Peyer's patch (tissue), 4 donors: ENCODE results near the gene ACSBG1. TPM values are rescaled to one million over a fixed set of nuclear protein-coding genes. Genes with fewer than 3 reads are reported as not detected.

Experiments
- DNase-seq, 3 donors: peaks; one replicate each; pipeline ENCODE4 v3.0.0-alpha.2; 2017 to 2019
- H3K27ac ChIP-seq, 4 donors: fragments of 200-600 bp; sonication (generic); one replicate each; pipeline ENCODE4 v1.5.1; 2016 to 2019
- H3K27me3 ChIP-seq, 2 donors: fragments of 200-600 bp; sonication (generic); one replicate each; pipeline ENCODE4 v1.5.1; 2019
- H3K36me3 ChIP-seq, 3 donors: fragments of 200-600 bp; sonication (generic); one replicate each; pipeline ENCODE4 v1.5.1; 2016 to 2019
- H3K4me1 ChIP-seq, 4 donors: fragments of 200-600 bp; sonication (generic); one replicate each; pipeline ENCODE4 v1.5.1; 2016 to 2019
- H3K4me3 ChIP-seq, 4 donors: fragments of 200-600 bp; sonication (generic); 1 replicate in 3 of 4; 2 replicates in 1 of 4; pipeline ENCODE4 v1.5.1; 2016 to 2019; ENCODE audit warnings: mild to moderate bottlenecking in 1 of 4
- H3K9me3 ChIP-seq, 4 donors: fragments of 200-600 bp; sonication (generic); one replicate each; pipeline ENCODE4 v1.5.1; 2016 to 2019; ENCODE audit warnings: mild to moderate bottlenecking in 1 of 4
- POLR2A ChIP-seq, 2 donors: fragments of 450-650 bp; IDR thresholded peaks; one replicate each; pipeline ENCODE4 v1.5.1; 2017; ENCODE audit warnings: antibody characterized with exemption in 2 of 2, mild to moderate bottlenecking in 2 of 2, moderate library complexity in 2 of 2
- total RNA-seq, 4 donors: library from RNA; depleted of rRNA; stranded (reverse); fragments of >200 nt; gene quantifications; one replicate each; pipeline ENCODE4 v1.1.0, GENCODE V29; 2016
- TF ChIP-seq, protein P1 (sequence below), 6 experiments: fragments of 450-650 bp in 4 of 6; fragments of 200-600 bp in 2 of 6; sonication (generic) in 1 of 6; IDR thresholded peaks; one replicate each; pipeline ENCODE4 v1.5.1; 2017 to 2019; ENCODE audit warnings: antibody characterized with exemption in 6 of 6, mild to moderate bottlenecking in 3 of 6, moderate library complexity in 1 of 6

Gene ACSBG1
- total RNA-seq, 4 donors from 2014 or later: not detected

DNA sequence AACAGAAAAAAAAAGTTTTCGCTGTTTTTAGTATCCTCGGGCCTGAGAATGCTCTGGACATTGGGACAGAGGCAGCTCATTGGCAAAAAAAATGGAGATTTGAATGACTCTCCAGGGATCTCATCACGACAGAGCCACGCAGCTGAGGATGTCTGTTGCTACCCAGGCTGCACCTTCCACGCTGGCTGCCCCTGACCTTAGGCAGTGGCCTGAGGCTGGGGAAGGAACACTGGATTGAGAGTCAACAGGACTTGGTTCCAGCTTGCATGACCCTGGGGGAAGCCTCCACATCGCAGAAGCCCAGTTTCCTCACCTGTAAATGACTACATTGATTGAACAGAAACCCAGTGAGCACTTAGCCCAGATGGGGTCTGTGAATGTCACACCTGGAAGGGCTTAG lies 8.7 kb upstream of the ACSBG1 start:
- Histone ChIP-seq H3K9me3 (no peaks in the 10 kb centered on the region), H3K36me3 (no peaks in the 10 kb centered on the region), H3K27me3 (no peaks in the 10 kb centered on the region), H3K4me3 (no peak overlapping the region), H3K27ac (peak overlapping the region in 1 of 4 donors; percentile 66), H3K4me1 (peaks cover 0 to 27% (median 4%) of the 10 kb centered on the region in 4 donors)
- peak in 1 of 3 donors; percentile 34 for DNase-seq
- TF ChIP-seq POLR2A (IDR thresholded peaks at IDR 0.05): no peak
- TF ChIP-seq, protein P1, sequence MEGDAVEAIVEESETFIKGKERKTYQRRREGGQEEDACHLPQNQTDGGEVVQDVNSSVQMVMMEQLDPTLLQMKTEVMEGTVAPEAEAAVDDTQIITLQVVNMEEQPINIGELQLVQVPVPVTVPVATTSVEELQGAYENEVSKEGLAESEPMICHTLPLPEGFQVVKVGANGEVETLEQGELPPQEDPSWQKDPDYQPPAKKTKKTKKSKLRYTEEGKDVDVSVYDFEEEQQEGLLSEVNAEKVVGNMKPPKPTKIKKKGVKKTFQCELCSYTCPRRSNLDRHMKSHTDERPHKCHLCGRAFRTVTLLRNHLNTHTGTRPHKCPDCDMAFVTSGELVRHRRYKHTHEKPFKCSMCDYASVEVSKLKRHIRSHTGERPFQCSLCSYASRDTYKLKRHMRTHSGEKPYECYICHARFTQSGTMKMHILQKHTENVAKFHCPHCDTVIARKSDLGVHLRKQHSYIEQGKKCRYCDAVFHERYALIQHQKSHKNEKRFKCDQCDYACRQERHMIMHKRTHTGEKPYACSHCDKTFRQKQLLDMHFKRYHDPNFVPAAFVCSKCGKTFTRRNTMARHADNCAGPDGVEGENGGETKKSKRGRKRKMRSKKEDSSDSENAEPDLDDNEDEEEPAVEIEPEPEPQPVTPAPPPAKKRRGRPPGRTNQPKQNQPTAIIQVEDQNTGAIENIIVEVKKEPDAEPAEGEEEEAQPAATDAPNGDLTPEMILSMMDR (IDR thresholded peaks at IDR 0.05): no peak

DNA sequence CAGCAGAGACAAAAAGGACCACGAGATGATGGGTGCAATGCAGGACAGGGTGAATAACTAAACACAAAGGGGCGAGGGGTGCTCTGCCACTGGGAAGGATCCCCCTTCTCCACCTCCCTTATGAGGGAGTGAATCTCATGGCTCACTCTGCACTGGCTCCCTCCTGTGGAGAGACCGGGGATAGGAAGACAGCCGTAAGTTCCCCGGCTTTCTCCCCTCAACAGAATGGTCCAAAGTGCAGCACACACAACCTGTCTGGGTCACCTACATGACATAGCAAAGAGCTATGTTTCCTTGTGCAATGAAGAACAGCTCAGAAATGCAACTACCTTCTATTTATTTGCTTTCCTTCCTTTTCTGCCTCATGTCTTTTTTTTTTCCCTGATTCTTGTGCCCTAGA lies 7.8 kb upstream of the ACSBG1 start:
- no peaks in the 10 kb centered on the region for H3K27me3 ChIP-seq
- no peak overlapping the region for H3K4me3 ChIP-seq
- DNase-seq: peak in 2 of 3 donors; percentile 69 to 72
- TF ChIP-seq, protein P1 (IDR thresholded peaks at IDR 0.05): peak in 4 of 6 experiments; percentile 26 to 76 (median 72)
- TF ChIP-seq POLR2A (IDR thresholded peaks at IDR 0.05): no peak
- H3K36me3 ChIP-seq: no peaks in the 10 kb centered on the region
- H3K4me1 ChIP-seq: peaks cover 0 to 27% (median 4%) of the 10 kb centered on the region in 4 donors
- H3K9me3 ChIP-seq: no peaks in the 10 kb centered on the region
- peak overlapping the region in 2 of 4 donors; percentile 50 to 55 for H3K27ac ChIP-seq

DNA sequence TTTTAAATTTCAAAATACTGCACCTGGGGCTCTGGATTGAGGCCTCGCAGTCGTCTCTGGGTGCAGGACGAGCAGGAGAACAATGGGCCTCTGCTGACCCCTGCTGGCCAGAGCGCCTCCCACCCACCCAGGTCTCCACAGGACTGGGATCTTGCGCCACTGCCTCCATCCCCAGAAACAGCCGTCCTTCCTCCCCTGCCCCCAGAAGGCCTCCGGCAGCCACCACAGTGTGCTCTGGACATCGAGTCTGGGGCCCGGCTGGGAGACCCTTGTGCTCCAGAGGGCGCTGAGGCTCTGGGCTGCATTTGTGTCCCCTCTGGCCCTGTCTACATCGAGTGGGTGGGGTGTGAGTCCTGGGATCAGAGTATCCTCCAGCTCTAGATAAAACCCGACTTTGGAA lies 6.7 kb upstream of the ACSBG1 start:
- Histone ChIP-seq H3K9me3 (no peaks in the 10 kb centered on the region), H3K27me3 (no peaks in the 10 kb centered on the region), H3K4me3 (no peak overlapping the region), H3K4me1 (peaks cover 0 to 27% (median 4%) of the 10 kb centered on the region in 4 donors), H3K36me3 (no peaks in the 10 kb centered on the region), H3K27ac (no peak overlapping the region)
- DNase-seq: peak; percentile 75 to 94 (median 93)
- no peak for TF ChIP-seq POLR2A (IDR thresholded peaks at IDR 0.05)
- TF ChIP-seq, protein P1 (IDR thresholded peaks at IDR 0.05): peak; percentile 72 to 89 (median 84)

DNA sequence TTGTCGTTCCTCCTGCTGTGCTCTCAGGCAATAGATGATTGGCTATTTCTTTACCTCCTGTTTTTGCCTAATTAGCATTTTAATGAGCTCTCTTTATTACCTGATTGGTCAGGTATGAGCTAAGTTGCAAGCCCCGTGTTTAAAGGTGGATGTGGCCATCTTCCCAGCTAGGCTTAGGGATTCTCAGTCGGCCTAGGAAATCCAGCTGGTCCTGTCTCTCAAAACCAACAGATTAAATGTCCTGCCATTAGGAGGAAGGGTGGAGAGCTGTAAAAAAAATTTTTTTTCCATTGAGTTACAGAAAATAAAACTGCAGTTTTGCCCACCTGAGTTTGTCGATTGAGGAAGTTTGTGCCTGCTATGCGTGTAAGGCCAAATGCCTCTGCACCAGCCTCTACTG lies 5.4 kb upstream of the ACSBG1 start:
- Histone ChIP-seq H3K9me3 (no peaks in the 10 kb centered on the region), H3K27me3 (no peaks in the 10 kb centered on the region), H3K36me3 (no peaks in the 10 kb centered on the region), H3K4me1 (peaks cover 0 to 27% (median 4%) of the 10 kb centered on the region in 4 donors), H3K4me3 (no peak overlapping the region), H3K27ac (no peak overlapping the region)
- no peak for DNase-seq
- TF ChIP-seq, protein P1 (IDR thresholded peaks at IDR 0.05): no peak
- TF ChIP-seq POLR2A (IDR thresholded peaks at IDR 0.05): no peak

DNA sequence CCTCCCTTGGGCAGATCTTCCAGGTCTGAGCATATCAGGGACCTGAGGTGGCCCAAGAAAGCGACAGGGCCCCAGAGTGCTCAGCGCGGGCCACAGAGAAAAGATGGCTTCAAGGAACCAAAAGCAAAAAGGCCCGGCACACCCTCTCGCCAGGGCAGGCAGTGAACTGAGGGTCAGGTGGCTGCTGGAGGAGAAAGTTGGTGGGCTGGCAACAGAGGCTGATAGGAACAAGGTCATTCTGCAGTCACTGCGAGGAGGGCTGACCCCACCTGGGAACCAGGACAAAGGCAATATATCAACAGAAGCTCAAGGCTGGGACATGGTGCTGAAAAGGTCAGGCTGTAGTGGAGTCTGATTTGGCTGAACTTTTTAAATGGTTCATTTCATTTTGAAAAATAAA lies 2.8 kb upstream of the ACSBG1 start:
- no peak overlapping the region for H3K27ac ChIP-seq
- TF ChIP-seq, protein P1 (IDR thresholded peaks at IDR 0.05): no peak
- no peak for TF ChIP-seq POLR2A (IDR thresholded peaks at IDR 0.05)
- peak in 1 of 3 donors; percentile 25 for DNase-seq

DNA sequence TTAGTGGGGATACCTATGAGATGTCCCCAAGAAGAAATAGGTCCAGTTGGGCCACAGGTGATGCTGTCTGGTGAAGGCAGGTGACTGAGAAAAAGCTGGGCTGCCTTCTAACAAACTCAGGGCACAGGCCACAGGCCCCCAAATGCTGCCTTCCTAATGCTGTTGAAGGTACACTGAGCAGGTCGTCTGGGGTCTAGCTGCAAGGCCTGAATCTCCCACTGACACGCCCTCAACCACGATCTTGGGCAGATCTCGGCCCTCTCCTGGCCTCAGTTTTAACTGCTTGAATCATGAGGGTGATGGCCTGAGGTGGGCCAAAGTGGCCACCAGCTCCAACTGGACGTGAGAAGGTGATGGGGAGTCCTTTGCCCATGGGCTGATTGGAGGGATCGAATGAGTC lies 2.1 kb upstream of the ACSBG1 start:
- H3K9me3 ChIP-seq: no peaks in the 10 kb centered on the region
- H3K4me3 ChIP-seq: no peak overlapping the region
- DNase-seq: peak in 1 of 3 donors; percentile 34
- no peaks in the 10 kb centered on the region for H3K36me3 ChIP-seq
- no peak overlapping the region for H3K27ac ChIP-seq
- TF ChIP-seq, protein P1 (IDR thresholded peaks at IDR 0.05): no peak
- no peak for TF ChIP-seq POLR2A (IDR thresholded peaks at IDR 0.05)
- H3K4me1 ChIP-seq: peaks cover 0 to 9% (median 4%) of the 10 kb centered on the region in 4 donors
- H3K27me3 ChIP-seq: no peaks in the 10 kb centered on the region

More for the DNA sequence above, 2.8 kb upstream of the ACSBG1 start:
- Histone ChIP-seq H3K36me3 (no peaks in the 10 kb centered on the region), H3K27me3 (no peaks in the 10 kb centered on the region), H3K4me3 (no peak overlapping the region), H3K9me3 (no peaks in the 10 kb centered on the region), H3K4me1 (peaks cover 0 to 9% (median 4%) of the 10 kb centered on the region in 4 donors)
